ENCODE data around the gene OPN4.

OPN4 gene

GRCh38 chr10:86678999-86679792 is 24.8 kb downstream of the OPN4 start:
- Histone ChIP-seq H2AFZ (ENCODE audit: low read length) (no peak overlapping the region), H3K4me2 (ENCODE audit: low read depth, low read length) (no peak overlapping the region), H3K36me3 (replicated peaks; ENCODE audit: insufficient read depth, low read length) (no peaks in the 10 kb centered on the region), H4K20me1 (ENCODE audit: insufficient read depth, low read length) (no peaks in the 10 kb centered on the region), H3K27me3 (replicated peaks; ENCODE audit: insufficient read depth, low read length) (peaks cover 21% of the 10 kb centered on the region), H3K4me1 (ENCODE audit: low read length) (no peaks in the 10 kb centered on the region), H3K9me3 (replicated peaks; ENCODE audit: insufficient read depth, low read length) (no peaks in the 10 kb centered on the region), H3K27ac (ENCODE audit: low read length) (no peak overlapping the region), H3K9ac (ENCODE audit: low read length) (no peak overlapping the region), H3K4me3 (ENCODE audit: low read length) (no peak overlapping the region), H3K9me2 (replicated peaks; ENCODE audit: insufficient read depth, low read length) (no peaks in the 10 kb centered on the region), H3F3A (ENCODE audit: insufficient read depth, low read length) (no peaks in the 10 kb centered on the region), H3K79me2 (ENCODE audit: low read length) (no peaks in the 10 kb centered on the region)
- DNase-seq: no peak
- no peak for TF ChIP-seq CTCF (IDR thresholded peaks at IDR 0.05; ENCODE audit: low read length)
- TF ChIP-seq EZH2phosphoT487 (IDR thresholded peaks at IDR 0.05; ENCODE audit: low read length): no peak
- TF ChIP-seq EZH2 (optimal IDR thresholded peaks at IDR 0.05; ENCODE audit: low read depth, low read length): no peak

- Histone ChIP-seq H3K27ac (ENCODE audit: low read length) (no peak overlapping the region), H3K4me3 (ENCODE audit: low read length) (no peak overlapping the region), H3K9me2 (replicated peaks; ENCODE audit: insufficient read depth, low read length) (no peaks in the 10 kb centered on the region), H2AFZ (ENCODE audit: low read length) (no peak overlapping the region), H3F3A (ENCODE audit: insufficient read depth, low read length) (no peaks in the 10 kb centered on the region), H4K20me1 (ENCODE audit: insufficient read depth, low read length) (no peaks in the 10 kb centered on the region), H3K79me2 (ENCODE audit: low read length) (no peaks in the 10 kb centered on the region), H3K36me3 (replicated peaks; ENCODE audit: insufficient read depth, low read length) (no peaks in the 10 kb centered on the region), H3K4me1 (ENCODE audit: low read length) (no peaks in the 10 kb centered on the region), H3K9ac (ENCODE audit: low read length) (no peak overlapping the region), H3K27me3 (replicated peaks; ENCODE audit: insufficient read depth, low read length) (peaks cover 31% of the 10 kb centered on the region), H3K4me2 (ENCODE audit: low read depth, low read length) (no peak overlapping the region), H3K9me3 (replicated peaks; ENCODE audit: insufficient read depth, low read length) (no peaks in the 10 kb centered on the region)
- no peak for DNase-seq
- TF ChIP-seq EZH2 (optimal IDR thresholded peaks at IDR 0.05; ENCODE audit: low read depth, low read length) (no peak), CTCF (IDR thresholded peaks at IDR 0.05; ENCODE audit: low read length) (no peak), EZH2phosphoT487 (IDR thresholded peaks at IDR 0.05; ENCODE audit: low read length) (no peak)
Observed at GRCh38 chr10:86681047-86681446, 26.7 kb downstream of the OPN4 start.

GRCh38 chr10:86681722-86682386 is 27.5 kb downstream of the OPN4 start:
- Histone ChIP-seq H2AFZ (ENCODE audit: low read length) (no peak overlapping the region), H3K9me3 (replicated peaks; ENCODE audit: insufficient read depth, low read length) (no peaks in the 10 kb centered on the region), H3K9me2 (replicated peaks; ENCODE audit: insufficient read depth, low read length) (no peaks in the 10 kb centered on the region), H3F3A (ENCODE audit: insufficient read depth, low read length) (no peaks in the 10 kb centered on the region), H3K4me1 (ENCODE audit: low read length) (no peaks in the 10 kb centered on the region), H4K20me1 (ENCODE audit: insufficient read depth, low read length) (no peaks in the 10 kb centered on the region), H3K27ac (ENCODE audit: low read length) (no peak overlapping the region), H3K9ac (ENCODE audit: low read length) (no peak overlapping the region), H3K27me3 (replicated peaks; ENCODE audit: insufficient read depth, low read length) (peaks cover 31% of the 10 kb centered on the region), H3K4me3 (ENCODE audit: low read length) (no peak overlapping the region), H3K4me2 (ENCODE audit: low read depth, low read length) (no peak overlapping the region), H3K36me3 (replicated peaks; ENCODE audit: insufficient read depth, low read length) (no peaks in the 10 kb centered on the region), H3K79me2 (ENCODE audit: low read length) (no peaks in the 10 kb centered on the region)
- no peak for TF ChIP-seq EZH2phosphoT487 (IDR thresholded peaks at IDR 0.05; ENCODE audit: low read length)
- TF ChIP-seq CTCF (IDR thresholded peaks at IDR 0.05; ENCODE audit: low read length): no peak
- TF ChIP-seq EZH2 (optimal IDR thresholded peaks at IDR 0.05; ENCODE audit: low read depth, low read length): no peak
- DNase-seq: no peak

Data from MM.1S (cell line).